AG10803 (cell line): ENCODE measurements around the gene COL25A1.

Experiments
- DNase-seq: peaks from one replicate; pipeline ENCODE4 v3.0.0; 2010; ENCODE audit warnings: low read depth
- H3K4me3 ChIP-seq: 2 replicates; pipeline ENCODE4 v1.5.1; 2011; ENCODE audit warnings: mild to moderate bottlenecking, low read length, control low read depth
- CTCF ChIP-seq: conservative IDR thresholded peaks from 2 replicates; pipeline ENCODE4 v1.5.1; 2011; ENCODE audit warnings: mild to moderate bottlenecking, low read length, control low read depth, inconsistent platforms

The COL25A1 gene

GRCh38 chr4:109134268-109134667, 168.2 kb downstream of the COL25A1 start:
- no peak; the same call in 1 of the 2 replicates for TF ChIP-seq CTCF
- H3K4me3 ChIP-seq = no peak overlapping the region
- DNase-seq = peak; percentile 2

- no peak for DNase-seq
- H3K4me3 ChIP-seq = no peak overlapping the region
- no peak for TF ChIP-seq CTCF
These were observed 170.9 kb downstream of the COL25A1 start for GRCh38 chr4:109131559-109131958.

- DNase-seq = no peak
- H3K4me3 ChIP-seq = no peak overlapping the region
- TF ChIP-seq CTCF = no peak
These were observed 173.9 kb downstream of the COL25A1 start for GRCh38 chr4:109128589-109128988.

- no peak overlapping the region for H3K4me3 ChIP-seq
- TF ChIP-seq CTCF = no peak
- no peak for DNase-seq
These were observed 174.6 kb downstream of the COL25A1 start for GRCh38 chr4:109127866-109128265.

- no peak overlapping the region for H3K4me3 ChIP-seq
- DNase-seq = no peak
- TF ChIP-seq CTCF = no peak
These were observed 175.6 kb downstream of the COL25A1 start for GRCh38 chr4:109126856-109127255.

- DNase-seq = no peak
- no peak for TF ChIP-seq CTCF
- H3K4me3 ChIP-seq = no peak overlapping the region
These were observed 177.4 kb downstream of the COL25A1 start for GRCh38 chr4:109125084-109125483.

- no peak for TF ChIP-seq CTCF
- no peak for DNase-seq
- H3K4me3 ChIP-seq = no peak overlapping the region
These were observed 178.5 kb downstream of the COL25A1 start for GRCh38 chr4:109123951-109124350.
